Right lobe of liver (tissue), 6 donors: ENCODE results near the gene ANKS6. TPM values are rescaled to one million over a fixed set of nuclear protein-coding genes. Genes with fewer than 3 reads are reported as not detected.

Experiments used
- ATAC-seq, 4 donors: fragments of 200-7000 bp; cut with Tn5 transposase; one replicate each; pipeline ENCODE4 v1.9.1; 2020; ENCODE audit warnings: mild to moderate bottlenecking in 4 of 4, moderate library complexity in 4 of 4
- DNase-seq, 3 donors: peaks; one replicate each; pipeline ENCODE4 v3.0.0-alpha.2; 2020
- H3K27ac ChIP-seq, 3 donors: fragments of 200-600 bp; one replicate each; pipeline ENCODE4 v1.8.0; 2022
- H3K27me3 ChIP-seq, 2 donors: fragments of 200-600 bp; one replicate each; pipeline ENCODE4 v1.8.0; 2022
- H3K36me3 ChIP-seq, 4 donors: fragments of 200-600 bp; sonication (generic) in 1 of 4; one replicate each; pipeline versions ENCODE4 v1.5.1 to v1.8.0; 2017 to 2022; ENCODE audit warnings: control low read depth in 1 of 4
- H3K4me1 ChIP-seq, 4 donors: fragments of 200-600 bp; sonication (generic) in 1 of 4; one replicate each; pipeline versions ENCODE4 v1.5.1 to v1.8.0; 2017 to 2022; ENCODE audit warnings: control low read depth in 1 of 4
- H3K4me3 ChIP-seq, 3 donors: fragments of 200-600 bp; one replicate each; pipeline ENCODE4 v1.8.0; 2022
- H3K9me3 ChIP-seq, 4 donors: fragments of 200-600 bp; sonication (generic) in 1 of 4; one replicate each; pipeline versions ENCODE4 v1.5.1 to v1.8.0; 2017 to 2022; ENCODE audit warnings: control low read depth in 1 of 4
- CTCF ChIP-seq, 4 donors: fragments of 200-600 bp in 3 of 4; fragments of 450-650 bp in 1 of 4; IDR thresholded peaks; one replicate each; pipeline versions ENCODE4 v1.5.1 to v1.8.0; 2016 to 2022; ENCODE audit warnings: antibody characterized with exemption in 4 of 4, mild to moderate bottlenecking in 2 of 4
- POLR2A ChIP-seq: fragments of 450-650 bp; IDR thresholded peaks from one replicate; pipeline ENCODE4 v1.6.1; 2017; ENCODE audit warnings: antibody characterized with exemption, mild to moderate bottlenecking
- WGBS: methylation state at CpG from one replicate; pipeline ENCODE4 v1.1.6; 2018; ENCODE audit warnings: low coverage, low lambda C conversion rate; ENCODE audit not compliant: insufficient coverage; ENCODE audit errors: missing lambda C conversion rate; 5-methylcytosine and 5-hydroxymethylcytosine counted together
- intact Hi-C, 2 donors: fragments of 100-400 bp; cut with DNase I; formaldehyde crosslinking; loops; one replicate each; pipeline versions ENCODE4 v1.11.2 to v1.14.1; 2022
- total RNA-seq, 6 experiments: library from RNA; depleted of rRNA in 2 of 6; stranded (reverse); fragments of >200 nt in 2 of 6; fragmentation: NEBNext Ultra II Directional in 3 of 6; extraction: Animal tissue kit (Norgen Biotek cat#: 25700) in 3 of 6; gene quantifications; one replicate each; pipeline versions ENCODE4 v1.1.0 to v1.2.4, GENCODE V29; 2016 to 2023
- donor health status: DM: no; HTN: yes; CAD: no.
- donor health status: DM: no; HTN: no; CAD: no.
- donor health status: DM: no; HTN: no; CAD: no.
- donor health status: DM: no; HTN: yes; CAD: no.
- donor health status: DM: no; HTN: yes; CAD: no.

The ANKS6 gene
- total RNA-seq, 6 experiments from 2014 or later = 3.7 to 7.9 (median 4.7) TPM

DNA sequence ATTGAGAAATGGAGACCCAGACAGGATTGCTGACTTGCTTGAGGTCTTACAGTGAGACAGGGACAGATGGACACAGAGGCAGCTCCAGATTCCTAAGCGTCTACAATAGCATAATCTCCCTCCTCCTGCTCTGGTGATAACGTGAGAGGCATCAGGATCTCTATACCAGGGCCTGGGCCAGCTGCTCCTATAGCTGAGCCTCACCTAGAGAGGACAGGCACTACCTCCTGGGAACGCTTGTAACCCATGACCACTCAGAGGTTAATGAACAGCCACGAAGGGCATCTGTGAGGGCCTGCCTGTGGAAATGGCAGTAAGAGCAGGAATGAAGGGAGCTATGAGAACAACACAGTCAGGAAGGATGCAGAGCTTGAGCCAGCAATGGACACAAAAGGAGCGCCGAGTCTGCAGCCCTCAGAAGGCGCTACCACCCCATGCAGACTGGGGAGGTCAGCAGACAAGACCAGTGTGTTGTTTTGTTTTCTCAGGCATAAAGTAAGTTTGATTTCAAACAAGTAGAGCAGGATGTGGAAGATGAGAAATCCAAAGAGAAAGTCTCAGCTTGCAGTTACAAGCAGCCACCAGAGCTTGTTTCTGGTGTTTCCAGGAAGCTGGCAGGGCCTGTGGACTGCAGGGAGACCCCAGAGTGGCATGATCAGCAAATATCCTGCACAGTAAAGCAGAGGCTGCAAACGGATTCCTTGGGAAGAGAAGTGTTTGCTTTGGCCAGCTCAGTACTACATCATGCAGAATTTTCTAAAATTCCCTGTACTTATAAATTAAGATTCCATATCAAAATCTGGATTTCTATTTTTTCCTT, 17.4 kb downstream of the ANKS6 start:
- WGBS = 52% methylated on average over 8 of the region's 8 CpGs
- ATAC-seq (peak in 1 of 4 donors; percentile 22), DNase-seq (no peak)
- intact Hi-C loops = loop anchor here (5.0 to 10.0 kb wide), 2 partner anchors 462 to 464 kb away; no protein-coding TSS in a partner anchor
- Histone ChIP-seq H3K27ac (no peak overlapping the region), H3K36me3 (no peaks in the 10 kb centered on the region), H3K4me1 (no peaks in the 10 kb centered on the region), H3K27me3 (no peaks in the 10 kb centered on the region), H3K9me3 (no peaks in the 10 kb centered on the region), H3K4me3 (no peak overlapping the region)
- TF ChIP-seq CTCF (IDR thresholded peaks at IDR 0.05) = no peak
- TF ChIP-seq POLR2A = no peak

- WGBS = 88% methylated on average over 3 of the region's 8 CpGs
These were observed 18.1 kb downstream of the ANKS6 start for GRCh38 chr9:98778251-98778650.

GRCh38 chr9:98777618-98778017, 18.7 kb downstream of the ANKS6 start:
- intact Hi-C loops = loop anchor here (5.0 to 10.0 kb wide), 2 partner anchors 460 to 463 kb away; no protein-coding TSS in a partner anchor
- DNase-seq = no peak
- no peak overlapping the region for H3K4me3 ChIP-seq
- H3K36me3 ChIP-seq = peaks cover 0 to 6% (median 0%) of the 10 kb centered on the region in 4 donors
- 95% methylated on average over 4 of the region's 4 CpGs for WGBS
- H3K27me3 ChIP-seq = no peaks in the 10 kb centered on the region
- no peaks in the 10 kb centered on the region for H3K4me1 ChIP-seq
- no peak for ATAC-seq
- no peak overlapping the region for H3K27ac ChIP-seq
- no peaks in the 10 kb centered on the region for H3K9me3 ChIP-seq
- TF ChIP-seq CTCF (IDR thresholded peaks at IDR 0.05) (no peak), POLR2A (no peak)

More at GRCh38 chr9:98778251-98778650, 18.1 kb downstream of the ANKS6 start:
- Histone ChIP-seq H3K4me3 (no peak overlapping the region), H3K4me1 (no peaks in the 10 kb centered on the region), H3K9me3 (no peaks in the 10 kb centered on the region), H3K36me3 (peaks cover 0 to 2% (median 0%) of the 10 kb centered on the region in 4 donors), H3K27ac (no peak overlapping the region), H3K27me3 (no peaks in the 10 kb centered on the region)
- no peak for TF ChIP-seq POLR2A
- TF ChIP-seq CTCF (IDR thresholded peaks at IDR 0.05) = no peak
- intact Hi-C loops = loop anchor here (5.0 to 10.0 kb wide), 2 partner anchors 461 to 463 kb away; no protein-coding TSS in a partner anchor
- ATAC-seq (no peak), DNase-seq (no peak)

DNA sequence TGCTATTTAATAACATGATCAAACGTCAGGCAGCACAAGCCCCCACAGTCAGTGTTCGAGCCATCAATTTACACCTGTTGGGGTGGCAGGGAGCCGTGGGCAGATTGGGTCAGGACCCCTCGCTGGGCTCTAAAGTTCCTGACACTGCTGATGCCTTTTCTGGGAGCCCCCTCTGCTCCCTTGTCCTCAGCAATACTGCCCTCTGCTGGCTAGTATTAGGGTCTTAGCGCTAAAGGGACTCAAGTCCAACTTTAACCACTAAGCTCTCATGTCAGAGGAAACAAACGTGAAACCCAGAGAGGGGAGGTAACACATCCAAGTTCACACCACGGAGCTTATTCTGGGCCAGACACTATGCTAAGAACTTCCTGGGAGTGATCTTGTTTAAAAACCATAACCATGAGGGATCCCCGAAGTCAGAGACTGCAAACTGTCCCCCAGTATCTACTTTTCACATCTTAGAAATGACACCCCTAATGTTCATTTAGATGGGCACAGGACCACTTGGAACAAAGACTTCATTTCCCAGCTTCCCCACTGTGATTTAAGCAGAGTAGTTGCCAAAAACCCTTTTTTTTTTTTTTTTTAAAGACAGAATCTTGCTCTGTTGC, 20.4 kb downstream of the ANKS6 start:
- Histone ChIP-seq H3K27me3 (no peaks in the 10 kb centered on the region), H3K4me3 (no peak overlapping the region), H3K27ac (no peak overlapping the region), H3K4me1 (no peaks in the 10 kb centered on the region), H3K36me3 (peaks cover 0 to 6% (median 0%) of the 10 kb centered on the region in 4 donors), H3K9me3 (no peaks in the 10 kb centered on the region)
- DNase-seq (no peak), ATAC-seq (peak; percentile 48 to 69 (median 60))
- TF ChIP-seq CTCF (IDR thresholded peaks at IDR 0.05) (peak; percentile 53 to 70 (median 66)), POLR2A (no peak)
- WGBS = 34% methylated on average over 6 of the region's 8 CpGs
- intact Hi-C loops = loop anchor here (5.0 to 10.0 kb wide), 2 partner anchors 459 to 461 kb away; no protein-coding TSS in a partner anchor
